Activated CD4-positive, alpha-beta memory T cell treated with anti-CD3 and anti-CD28 coated beads for 36 hours (primary cell): ENCODE data around the gene LAMB1. TPM values are rescaled to one million over a fixed set of nuclear protein-coding genes. Genes with fewer than 3 reads are reported as not detected.
"Not testable (repeated sequence)": the region's sequence is repeated elsewhere in the genome, so short reads cannot be mapped to it uniquely, and the experiment has no call there.

Source experiments
- CTCF ChIA-PET: fragments of 350-600 bp; sonication (Branson Sonifier 250); formaldehyde crosslinking; loops from one replicate; lab custom pipeline; 2021; ENCODE audit warnings: antibody characterized with exemption, inconsistent platforms; lab: Charles Lee
- POLR2A ChIA-PET: fragments of 350-600 bp; sonication (Branson Sonifier 250); formaldehyde crosslinking; loops from one replicate; lab custom pipeline; 2021; ENCODE audit warnings: antibody characterized with exemption; lab: Charles Lee
- DNase-seq: peaks from one replicate; pipeline ENCODE4 v3.0.0-alpha.2; 2020
- H3K27ac Mint-ChIP-seq: one replicate; pipeline ENCODE4 v1.8.0; 2021; ENCODE audit warnings: mixed read lengths
- H3K27me3 Mint-ChIP-seq: one replicate; pipeline ENCODE4 v1.8.0; 2021; ENCODE audit warnings: mixed read lengths
- H3K36me3 Mint-ChIP-seq: one replicate; pipeline ENCODE4 v1.8.0; 2021; ENCODE audit warnings: mixed read lengths
- H3K4me1 Mint-ChIP-seq: one replicate; pipeline ENCODE4 v1.8.0; 2021; ENCODE audit warnings: low read depth, mixed read lengths
- H3K4me3 Mint-ChIP-seq: one replicate; pipeline ENCODE4 v1.8.0; 2021; ENCODE audit warnings: mild to moderate bottlenecking, mixed read lengths
- H3K9me3 Mint-ChIP-seq: one replicate; pipeline ENCODE4 v1.8.0; 2021; ENCODE audit warnings: mixed read lengths
- intact Hi-C: fragments of 100-400 bp; cut with micrococcal nuclease; formaldehyde crosslinking; loops from one replicate; pipeline ENCODE4 v1.15.1; 2023
- total RNA-seq, 2 experiments: library from RNA; stranded (reverse); gene quantifications; one replicate each; pipeline ENCODE4 v1.2.3, GENCODE V29; 2021

LAMB1 gene
- total RNA-seq, 2 experiments from 2014 or later: not detected

GRCh38 chr7:107933386-107934013 is 69.5 kb downstream of the LAMB1 start:
- Mint-ChIP-seq H3K9me3 (no peaks in the 10 kb centered on the region), H3K36me3 (peaks cover 2% of the 10 kb centered on the region), H3K27me3 (no peaks in the 10 kb centered on the region), H3K4me1 (peaks cover 8% of the 10 kb centered on the region), H3K27ac (no peak overlapping the region), H3K4me3 (no peak overlapping the region)
- intact Hi-C loops: no loop called here
- POLR2A ChIA-PET: no interaction called here
- DNase-seq: no peak
- CTCF ChIA-PET: no interaction called here

- DNase-seq: no peak
- peaks cover 8% of the 10 kb centered on the region for H3K4me1 Mint-ChIP-seq
- ChIA-PET CTCF (no interaction called here), POLR2A (no interaction called here)
- H3K27me3 Mint-ChIP-seq: no peaks in the 10 kb centered on the region
- H3K4me3 Mint-ChIP-seq: no peak overlapping the region
- intact Hi-C loops: no loop called here
- H3K36me3 Mint-ChIP-seq: peaks cover 2% of the 10 kb centered on the region
- H3K27ac Mint-ChIP-seq: no peak overlapping the region
- H3K9me3 Mint-ChIP-seq: no peaks in the 10 kb centered on the region
Measured at GRCh38 chr7:107932805-107933204, 70.2 kb downstream of the LAMB1 start.

GRCh38 chr7:107931740-107932515 is 71.0 kb downstream of the LAMB1 start:
- Mint-ChIP-seq H3K36me3 (peaks cover 2% of the 10 kb centered on the region), H3K27ac (no peak overlapping the region), H3K9me3 (no peaks in the 10 kb centered on the region), H3K27me3 (no peaks in the 10 kb centered on the region), H3K4me3 (no peak overlapping the region), H3K4me1 (peaks cover 8% of the 10 kb centered on the region)
- no peak for DNase-seq
- ChIA-PET CTCF (no interaction called here), POLR2A (no interaction called here)
- intact Hi-C loops: no loop called here

- Mint-ChIP-seq H3K9me3 (no peaks in the 10 kb centered on the region), H3K4me3 (no peak overlapping the region), H3K36me3 (peaks cover 30% of the 10 kb centered on the region), H3K4me1 (peaks cover 35% of the 10 kb centered on the region), H3K27me3 (no peaks in the 10 kb centered on the region), H3K27ac (no peak overlapping the region)
- ChIA-PET CTCF (interaction anchor here (1.2 kb wide), 1 partner anchor 51 kb away, joined by 6 read pairs; no protein-coding TSS in a partner anchor), POLR2A (no interaction called here)
- intact Hi-C loops: no loop called here
- no peak for DNase-seq
Measured at GRCh38 chr7:107926481-107926880, 76.5 kb downstream of the LAMB1 start.

GRCh38 chr7:107924841-107925504 is 78.0 kb downstream of the LAMB1 start:
- intact Hi-C loops: no loop called here

GRCh38 chr7:107922886-107923285 is 80.1 kb downstream of the LAMB1 start:
- Mint-ChIP-seq H3K27me3 (no peaks in the 10 kb centered on the region), H3K36me3 (peaks cover 55% of the 10 kb centered on the region), H3K4me1 (peaks cover 47% of the 10 kb centered on the region), H3K4me3 (no peak overlapping the region), H3K9me3 (no peaks in the 10 kb centered on the region), H3K27ac (no peak overlapping the region)
- intact Hi-C loops: no loop called here
- POLR2A ChIA-PET: no interaction called here
- no peak for DNase-seq
- CTCF ChIA-PET: no interaction called here

More at GRCh38 chr7:107924841-107925504, 78.0 kb downstream of the LAMB1 start:
- Mint-ChIP-seq H3K27ac (no peak overlapping the region), H3K4me1 (peaks cover 43% of the 10 kb centered on the region), H3K27me3 (no peaks in the 10 kb centered on the region), H3K4me3 (no peak overlapping the region), H3K36me3 (peaks cover 42% of the 10 kb centered on the region), H3K9me3 (no peaks in the 10 kb centered on the region)
- no peak for DNase-seq
- ChIA-PET POLR2A (no interaction called here), CTCF (no interaction called here)

GRCh38 chr7:107921826-107922225 is 81.1 kb downstream of the LAMB1 start:
- peaks cover 54% of the 10 kb centered on the region for H3K4me1 Mint-ChIP-seq
- H3K27me3 Mint-ChIP-seq, CTCF ChIA-PET, H3K27ac Mint-ChIP-seq, intact Hi-C loops, DNase-seq, POLR2A ChIA-PET, H3K9me3 Mint-ChIP-seq, H3K4me3 Mint-ChIP-seq: not testable (repeated sequence)
- peaks cover 65% of the 10 kb centered on the region for H3K36me3 Mint-ChIP-seq

- no peak for DNase-seq
- POLR2A ChIA-PET: no interaction called here
- Mint-ChIP-seq H3K4me1 (peaks cover 50% of the 10 kb centered on the region), H3K9me3 (no peaks in the 10 kb centered on the region), H3K27ac (no peak overlapping the region), H3K4me3 (no peak overlapping the region), H3K36me3 (peaks cover 62% of the 10 kb centered on the region), H3K27me3 (no peaks in the 10 kb centered on the region)
- CTCF ChIA-PET: no interaction called here
- intact Hi-C loops: no loop called here
Measured at GRCh38 chr7:107920048-107920772, 82.8 kb downstream of the LAMB1 start.

GRCh38 chr7:107918948-107919347 is 84.0 kb downstream of the LAMB1 start:
- no peak for DNase-seq
- no peaks in the 10 kb centered on the region for H3K27me3 Mint-ChIP-seq
- peaks cover 65% of the 10 kb centered on the region for H3K36me3 Mint-ChIP-seq
- no peak overlapping the region for H3K4me3 Mint-ChIP-seq
- intact Hi-C loops: no loop called here
- no peaks in the 10 kb centered on the region for H3K9me3 Mint-ChIP-seq
- ChIA-PET POLR2A (no interaction called here), CTCF (no interaction called here)
- peaks cover 43% of the 10 kb centered on the region for H3K4me1 Mint-ChIP-seq
- H3K27ac Mint-ChIP-seq: no peak overlapping the region

GRCh38 chr7:107917763-107918651 is 85.0 kb downstream of the LAMB1 start:
- peaks cover 45% of the 10 kb centered on the region for H3K4me1 Mint-ChIP-seq
- H3K27ac Mint-ChIP-seq: peak overlapping the region; percentile 4
- intact Hi-C loops: no loop called here
- no peaks in the 10 kb centered on the region for H3K9me3 Mint-ChIP-seq
- ChIA-PET CTCF (interaction anchor here (1.2 kb wide), 1 partner anchor 35 kb away, joined by 3 read pairs; no protein-coding TSS in a partner anchor), POLR2A (no interaction called here)
- no peak for DNase-seq
- H3K36me3 Mint-ChIP-seq: peaks cover 70% of the 10 kb centered on the region
- no peak overlapping the region for H3K4me3 Mint-ChIP-seq
- no peaks in the 10 kb centered on the region for H3K27me3 Mint-ChIP-seq

GRCh38 chr7:107915541-107915940 is 87.4 kb downstream of the LAMB1 start:
- no peak for DNase-seq
- ChIA-PET POLR2A (no interaction called here), CTCF (no interaction called here)
- no peaks in the 10 kb centered on the region for H3K27me3 Mint-ChIP-seq
- H3K4me1 Mint-ChIP-seq: peaks cover 34% of the 10 kb centered on the region
- peaks cover 68% of the 10 kb centered on the region for H3K36me3 Mint-ChIP-seq
- H3K9me3 Mint-ChIP-seq: no peaks in the 10 kb centered on the region
- no peak overlapping the region for H3K4me3 Mint-ChIP-seq
- intact Hi-C loops: no loop called here
- H3K27ac Mint-ChIP-seq: no peak overlapping the region
